HepG2 (cell line): Measurements from ENCODE around the gene GDF7. TPM values are rescaled to one million over a fixed set of nuclear protein-coding genes. Genes with fewer than 3 reads are reported as not detected.

Source experiments
- FOXA1 ChIP-seq, 2 experiments: fragments of 450-650 bp in 1 of 2; sonication (generic) in 1 of 2; formaldehyde crosslinking in 1 of 2; IDR thresholded peaks; 2 replicates each; pipeline versions ENCODE4 v1.4.0 to v1.6.1; 2016 to 2020; ENCODE audit warnings: missing genetic modification reagents in 1 of 2
- HMGA1 ChIP-seq: sonication (generic); formaldehyde crosslinking; conservative IDR thresholded peaks from 2 replicates; pipeline ENCODE4 v1.4.0; 2020; ENCODE audit warnings: missing genetic modification reagents
- HOMEZ ChIP-seq: IDR thresholded peaks from 2 replicates; pipeline ENCODE4 v1.6.1; 2016; ENCODE audit warnings: low read depth
- IRX3 ChIP-seq: sonication (generic); formaldehyde crosslinking; IDR thresholded peaks from 2 replicates; pipeline ENCODE4 v1.8.1; 2023; ENCODE audit warnings: mild to moderate bottlenecking, low read depth, missing genetic modification reagents, borderline replicate concordance
- NFIB ChIP-seq: sonication (generic); formaldehyde crosslinking; IDR thresholded peaks from 2 replicates; pipeline ENCODE4 v1.9.0; 2021; ENCODE audit warnings: missing genetic modification reagents, mild to moderate bottlenecking, borderline replicate concordance
- TBL1XR1 ChIP-seq: fragments of 150-350 bp; IDR thresholded peaks from 2 replicates; pipeline ENCODE4 v1.6.1; 2014; ENCODE audit warnings: borderline replicate concordance, low read length; ENCODE audit not compliant: partially characterized antibody
- ZBTB40 ChIP-seq, 2 experiments: fragments of 450-650 bp in 1 of 2; sonication (generic) in 1 of 2; formaldehyde crosslinking in 1 of 2; IDR thresholded peaks; 2 replicates each; pipeline versions ENCODE4 v1.6.1 to v1.8.0; 2016 to 2022; ENCODE audit warnings: antibody characterized with exemption in 1 of 2, mild to moderate bottlenecking in 1 of 2, missing genetic modification reagents in 1 of 2
- ZHX1 ChIP-seq: sonication (generic); formaldehyde crosslinking; IDR thresholded peaks from 2 replicates; pipeline ENCODE4 v1.8.1; 2022; ENCODE audit warnings: low read depth, mild to moderate bottlenecking, missing genetic modification reagents
- ZNF101 ChIP-seq: sonication (generic); formaldehyde crosslinking; IDR thresholded peaks from 2 replicates; pipeline ENCODE4 v1.4.0; 2020; ENCODE audit warnings: mild to moderate bottlenecking, low read depth, missing genetic modification reagents, borderline replicate concordance
- ZNF280D ChIP-seq: sonication (generic); formaldehyde crosslinking; IDR thresholded peaks from 2 replicates; pipeline ENCODE4 v1.5.1; 2020; ENCODE audit warnings: mild to moderate bottlenecking, missing genetic modification reagents
- ZNF644 ChIP-seq: IDR thresholded peaks from 2 replicates; pipeline ENCODE4 v1.6.1; 2016; ENCODE audit warnings: low read depth
- polyA plus RNA-seq, 8 experiments: library from polyadenylated mRNA; depleted of rRNA in 3 of 8; stranded (reverse) in 7 of 8; unstranded in 1 of 8; fragments of >200 nt; fragmentation: Illumina TruSeq in 4 of 8; extraction: Trizol in 4 of 8; gene quantifications; 2 replicates each; pipeline versions ENCODE4 v1.2.1 to v1.2.3, GENCODE V29; 2011 to 2016; ENCODE audit warnings: low read depth in 4 of 8, missing spikeins in 1 of 8, mixed read lengths in 1 of 8; ENCODE audit not compliant: insufficient read depth in 1 of 8
- total RNA-seq, 5 experiments: library from RNA; depleted of rRNA; stranded (reverse); fragments of >200 nt; fragmentation: Illumina TruSeq; extraction: Trizol; gene quantifications; 2 replicates each; pipeline ENCODE4 v1.2.3, GENCODE V29; 2016; ENCODE audit warnings: low read depth in 1 of 5

The GDF7 gene
- total and polyA plus RNA-seq, 2 of the 13 experiments (the other 11 are each of a cell fraction or from before 2014, with no cell fraction given) = 1.6 to 15.0 TPM

GRCh38 chr2:20617892-20618467 is 49.0 kb upstream of the GDF7 start (continued):
- TF ChIP-seq ZBTB40 (IDR thresholded peaks at IDR 0.05) (no peak), ZBTB40 (CRISPR knock-in tag; IDR thresholded peaks at IDR 0.05) (peak; percentile 31; the same call in 1 of the 2 replicates), ZHX1 (no peak), NFIB (CRISPR knock-in tag) (no peak), HMGA1 (CRISPR knock-in tag) (no peak), TBL1XR1 (peak; percentile 72), HOMEZ (CRISPR knock-in tag) (peak; percentile 74), ZNF101 (CRISPR knock-in tag) (no peak), ZNF280D (CRISPR knock-in tag) (no peak), ZNF644 (CRISPR knock-in tag) (peak; percentile 80), FOXA1 (IDR thresholded peaks at IDR 0.05) (no peak), FOXA1 (CRISPR knock-in tag; IDR thresholded peaks at IDR 0.05) (no peak), IRX3 (CRISPR knock-in tag) (no peak)
